Prostate gland (tissue), 2 donors: ENCODE measurements around the gene SGSM1. TPM values are rescaled to one million over a fixed set of nuclear protein-coding genes. Genes with fewer than 3 reads are reported as not detected.

Experiments used
- DNase-seq: peaks from one replicate; pipeline ENCODE4 v3.0.0-alpha.2; 2019; ENCODE audit warnings: low spot score
- H3K27ac ChIP-seq, 2 donors: fragments of 200-600 bp; sonication (generic); 2 replicates each; pipeline ENCODE4 v1.5.1; 2017 to 2019
- H3K27me3 ChIP-seq: fragments of 200-600 bp; sonication (generic); replicated peaks from 2 replicates; pipeline ENCODE4 v1.5.1; 2019; ENCODE audit not compliant: insufficient read depth
- H3K36me3 ChIP-seq, 2 donors: fragments of 200-600 bp; sonication (generic); 1 replicate in 1 of 2; 2 replicates in 1 of 2; pipeline versions ENCODE4 v1.5.1 to v1.8.1; 2017 to 2019
- H3K4me1 ChIP-seq: fragments of 200-600 bp; sonication (generic); replicated peaks from 2 replicates; pipeline ENCODE4 v1.5.1; 2019
- H3K4me3 ChIP-seq, 2 donors: fragments of 200-600 bp; sonication (generic); 2 replicates each; pipeline ENCODE4 v1.5.1; 2017 to 2019
- H3K9me3 ChIP-seq: fragments of 200-600 bp; sonication (generic); 2 replicates; pipeline ENCODE4 v1.5.1; 2017
- POLR2A ChIP-seq: fragments of 450-650 bp; IDR thresholded peaks from one replicate; pipeline ENCODE4 v1.6.1; 2016; ENCODE audit warnings: antibody characterized with exemption, mild to moderate bottlenecking
- POLR2AphosphoS5 ChIP-seq: sonication (generic); formaldehyde crosslinking; IDR thresholded peaks from one replicate; pipeline ENCODE4 v1.6.1; 2017; ENCODE audit warnings: antibody characterized with exemption
- WGBS: methylation state at CpG from one replicate; pipeline ENCODE4 v1.1.5; 2018; 5-methylcytosine and 5-hydroxymethylcytosine counted together
- intact Hi-C: fragments of 100-400 bp; cut with DNase I; formaldehyde crosslinking; loops from one replicate; pipeline ENCODE4 v1.14.2; 2022
- total RNA-seq, 2 donors: library from RNA; depleted of rRNA; stranded (reverse); fragments of >200 nt; gene quantifications; one replicate each; pipeline ENCODE4 v1.1.0, GENCODE V29; 2016
- TF ChIP-seq, protein P1 (sequence below), 4 experiments: fragments of 200-600 bp in 2 of 4; fragments of 450-650 bp in 2 of 4; sonication (generic) in 2 of 4; IDR thresholded peaks; 1 replicate in 3 of 4; 2 replicates in 1 of 4; pipeline ENCODE4 v1.5.1; 2016 to 2019; ENCODE audit warnings: antibody characterized with exemption in 4 of 4, mild to moderate bottlenecking in 2 of 4, moderate library complexity in 2 of 4

Gene SGSM1
- total RNA-seq, 2 donors from 2014 or later = 4.1 to 7.7 TPM

- TF ChIP-seq, protein P1, sequence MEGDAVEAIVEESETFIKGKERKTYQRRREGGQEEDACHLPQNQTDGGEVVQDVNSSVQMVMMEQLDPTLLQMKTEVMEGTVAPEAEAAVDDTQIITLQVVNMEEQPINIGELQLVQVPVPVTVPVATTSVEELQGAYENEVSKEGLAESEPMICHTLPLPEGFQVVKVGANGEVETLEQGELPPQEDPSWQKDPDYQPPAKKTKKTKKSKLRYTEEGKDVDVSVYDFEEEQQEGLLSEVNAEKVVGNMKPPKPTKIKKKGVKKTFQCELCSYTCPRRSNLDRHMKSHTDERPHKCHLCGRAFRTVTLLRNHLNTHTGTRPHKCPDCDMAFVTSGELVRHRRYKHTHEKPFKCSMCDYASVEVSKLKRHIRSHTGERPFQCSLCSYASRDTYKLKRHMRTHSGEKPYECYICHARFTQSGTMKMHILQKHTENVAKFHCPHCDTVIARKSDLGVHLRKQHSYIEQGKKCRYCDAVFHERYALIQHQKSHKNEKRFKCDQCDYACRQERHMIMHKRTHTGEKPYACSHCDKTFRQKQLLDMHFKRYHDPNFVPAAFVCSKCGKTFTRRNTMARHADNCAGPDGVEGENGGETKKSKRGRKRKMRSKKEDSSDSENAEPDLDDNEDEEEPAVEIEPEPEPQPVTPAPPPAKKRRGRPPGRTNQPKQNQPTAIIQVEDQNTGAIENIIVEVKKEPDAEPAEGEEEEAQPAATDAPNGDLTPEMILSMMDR (IDR thresholded peaks at IDR 0.05) = no peak
- TF ChIP-seq POLR2A (no peak), POLR2AphosphoS5 (no peak)
- Histone ChIP-seq H3K27me3 (no peaks in the 10 kb centered on the region), H3K9me3 (no peaks in the 10 kb centered on the region), H3K36me3 (no peaks in the 10 kb centered on the region), H3K4me3 (no peak overlapping the region), H3K4me1 (no peaks in the 10 kb centered on the region), H3K27ac (no peak overlapping the region)
- intact Hi-C loops = no loop called here
- WGBS = 86% methylated on average over 3 of the region's 3 CpGs
- no peak for DNase-seq
Observed at GRCh38 chr22:24796056-24796455, 10.0 kb upstream of the SGSM1 start.

- Histone ChIP-seq H3K36me3 (no peaks in the 10 kb centered on the region), H3K4me1 (no peaks in the 10 kb centered on the region), H3K9me3 (no peaks in the 10 kb centered on the region), H3K27ac (no peak overlapping the region), H3K27me3 (no peaks in the 10 kb centered on the region), H3K4me3 (no peak overlapping the region)
- 74% methylated on average over 4 of the region's 4 CpGs for WGBS
- DNase-seq = no peak
- intact Hi-C loops = no loop called here
- TF ChIP-seq, protein P1 (IDR thresholded peaks at IDR 0.05) = no peak
- no peak for TF ChIP-seq POLR2AphosphoS5
- TF ChIP-seq POLR2A = no peak
Observed at GRCh38 chr22:24796860-24797259, 9.2 kb upstream of the SGSM1 start.

- TF ChIP-seq POLR2AphosphoS5 (no peak), POLR2A (no peak)
- TF ChIP-seq, protein P1 (IDR thresholded peaks at IDR 0.05) = no peak
- H3K36me3 ChIP-seq = no peaks in the 10 kb centered on the region
- H3K27me3 ChIP-seq = no peaks in the 10 kb centered on the region
- peaks cover 5% of the 10 kb centered on the region for H3K4me1 ChIP-seq
- no peak for DNase-seq
- H3K9me3 ChIP-seq = no peaks in the 10 kb centered on the region
- intact Hi-C loops = no loop called here
- H3K27ac ChIP-seq = no peak overlapping the region
- H3K4me3 ChIP-seq = no peak overlapping the region
- WGBS = 65% methylated on average over 6 of the region's 6 CpGs
Observed at GRCh38 chr22:24801901-24802465, 4.0 kb upstream of the SGSM1 start.

DNA sequence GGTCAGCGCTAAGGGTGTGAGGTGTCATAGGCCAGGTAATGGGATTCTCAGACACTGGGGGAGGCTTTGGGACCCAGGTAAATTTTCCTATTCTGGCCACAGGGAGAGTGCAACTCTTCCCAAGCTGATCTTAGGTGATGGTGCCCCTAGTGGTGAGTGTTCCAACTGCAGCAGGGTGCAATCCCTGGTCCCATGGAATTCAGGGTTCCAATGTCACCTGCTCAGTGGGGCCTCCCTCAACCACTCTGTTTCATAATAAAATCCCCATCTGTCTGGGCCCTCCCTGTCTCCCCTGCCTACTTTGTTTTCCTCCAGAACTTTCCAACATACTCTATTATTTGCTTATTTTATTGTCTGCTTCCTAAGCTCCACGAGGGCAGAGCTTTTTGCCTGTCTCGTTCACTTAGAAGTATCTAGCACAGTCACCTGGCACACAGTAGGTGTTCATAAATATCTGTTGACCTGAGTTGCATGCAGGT is 2.9 kb upstream of the SGSM1 start:
- Histone ChIP-seq H3K4me1 (peaks cover 5% of the 10 kb centered on the region), H3K27me3 (no peaks in the 10 kb centered on the region), H3K9me3 (no peaks in the 10 kb centered on the region), H3K4me3 (no peak overlapping the region), H3K27ac (no peak overlapping the region), H3K36me3 (no peaks in the 10 kb centered on the region)
- DNase-seq = no peak
- intact Hi-C loops = no loop called here
- no peak for TF ChIP-seq POLR2AphosphoS5
- TF ChIP-seq POLR2A = no peak
- TF ChIP-seq, protein P1 (IDR thresholded peaks at IDR 0.05) = peak; percentile 60 to 69 (median 66)
- WGBS = 71% methylated on average over 3 of the region's 3 CpGs

DNA sequence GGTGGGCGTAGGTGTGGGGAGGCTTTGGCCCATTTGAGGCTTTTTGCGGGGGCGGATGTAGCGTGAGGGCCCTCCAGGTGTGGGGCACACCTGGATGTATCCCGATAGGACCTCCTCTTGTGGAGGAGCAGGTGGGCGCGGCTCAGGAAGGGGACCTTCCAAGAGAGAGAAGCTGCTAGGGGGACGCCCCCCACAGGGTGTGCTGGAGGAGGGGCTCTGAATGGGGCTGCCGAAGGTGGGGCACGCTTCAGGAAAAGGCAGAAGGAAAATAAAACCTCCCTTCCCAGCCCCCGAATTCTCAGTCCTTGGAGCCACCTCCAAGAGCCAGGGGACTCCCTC is 621 bp downstream of the SGSM1 start:
- Histone ChIP-seq H3K27me3 (no peaks in the 10 kb centered on the region), H3K4me1 (peaks cover 5% of the 10 kb centered on the region), H3K36me3 (no peaks in the 10 kb centered on the region), H3K27ac (peak overlapping the region; percentile 73 to 77), H3K9me3 (no peaks in the 10 kb centered on the region), H3K4me3 (peak overlapping the region; percentile 52 to 56)
- no peak for DNase-seq
- intact Hi-C loops = no loop called here
- TF ChIP-seq POLR2A = no peak
- TF ChIP-seq, protein P1 (IDR thresholded peaks at IDR 0.05) = no peak
- TF ChIP-seq POLR2AphosphoS5 = no peak
- 42% methylated on average over 7 of the region's 11 CpGs for WGBS
